ENCODE results near the gene MT1B.
"Not testable (repeated sequence)": the region's sequence is repeated elsewhere in the genome, so short reads cannot be mapped to it uniquely, and the experiment has no call there.

MT1B gene

GRCh38 chr16:56669005-56669839 lies 17.5 kb downstream of the MT1B start, which contains the start of gene MT1H:
TSS of gene MT1H (plus strand) at chr16:56669814. CDS start at chr16:56669885, 71 bp downstream.
- DNase-seq = no peak

- no peak for DNase-seq
Observed at GRCh38 chr16:56669840-56670619, 18.3 kb downstream of the MT1B start.

DNA sequence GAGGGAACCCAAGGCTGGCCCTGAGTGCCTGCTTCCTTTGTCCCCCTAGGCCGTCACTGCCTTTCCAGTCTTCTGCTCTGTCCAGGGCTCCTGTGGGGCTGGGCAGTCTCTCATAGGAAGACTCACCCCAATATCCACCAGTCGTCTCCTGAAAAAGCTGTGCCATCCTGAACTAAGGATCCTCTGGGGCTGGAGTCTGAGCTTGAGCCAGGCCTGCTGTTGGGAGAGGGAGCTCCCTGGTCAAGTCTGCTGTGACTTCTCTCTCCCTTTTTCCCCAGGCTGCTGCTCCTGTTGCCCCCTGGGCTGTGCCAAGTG lies 18.9 kb downstream of the MT1B start:
- DNase-seq = no peak

GRCh38 chr16:56671691-56672090 lies 20.0 kb downstream of the MT1B start:
- DNase-seq = not testable (repeated sequence)

GRCh38 chr16:56672171-56672570 lies 20.5 kb downstream of the MT1B start:
- not testable (repeated sequence) for DNase-seq

DNA sequence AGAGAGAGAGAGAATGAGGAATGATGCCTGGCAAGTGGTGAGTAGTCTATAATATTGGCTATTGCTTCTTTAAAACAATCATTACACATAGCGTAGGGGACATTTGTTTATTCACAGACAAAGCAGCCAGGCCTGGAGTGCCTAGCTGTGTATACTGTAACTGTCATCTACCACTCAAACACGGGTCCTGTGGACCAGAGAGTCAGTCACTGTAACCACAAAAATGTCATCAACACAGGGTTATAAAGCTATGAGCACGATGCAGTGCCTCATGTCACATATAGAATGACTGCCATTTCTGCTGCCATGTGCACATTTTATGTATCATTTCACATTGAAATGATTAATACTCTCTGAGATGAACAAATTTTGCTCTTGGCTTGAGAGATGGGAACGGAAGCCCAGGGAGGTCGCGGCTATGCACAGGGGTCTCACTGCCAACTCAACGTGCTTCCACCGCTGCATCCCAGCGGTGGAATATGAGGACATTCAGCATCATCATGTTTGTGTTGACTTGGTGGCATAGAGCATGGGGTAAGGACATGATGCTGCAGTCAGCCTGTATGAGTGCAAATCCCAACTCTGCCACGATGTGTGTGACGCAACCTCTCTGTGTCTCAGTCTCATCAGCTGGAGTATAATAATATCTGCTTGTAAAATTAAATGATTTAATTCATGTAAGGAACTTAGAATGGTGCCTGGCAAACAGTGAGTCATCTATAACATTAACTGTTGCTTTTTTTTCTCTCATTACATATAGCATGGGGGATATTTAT lies 21.3 kb downstream of the MT1B start:
- DNase-seq = no peak

GRCh38 chr16:56673921-56674320 lies 22.2 kb downstream of the MT1B start:
- DNase-seq = no peak

DNA sequence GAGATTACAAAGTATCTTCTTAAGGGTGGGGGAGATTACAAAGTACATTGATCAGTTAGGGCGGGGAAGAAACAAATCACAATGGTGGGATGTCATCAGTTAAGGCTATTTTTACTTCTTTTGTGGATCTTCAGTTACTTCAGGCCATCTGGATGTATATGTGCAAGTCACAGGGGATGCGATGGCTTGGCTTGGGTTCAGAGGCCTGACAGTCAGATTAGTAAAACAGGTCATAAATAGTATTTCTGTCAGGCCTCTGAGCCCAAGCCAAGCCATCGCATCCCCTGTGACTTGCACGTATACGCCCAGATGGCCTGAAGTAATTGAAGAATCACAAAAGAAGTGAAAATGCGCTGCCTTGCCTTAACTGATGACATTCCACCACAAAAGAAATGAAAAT lies 22.9 kb downstream of the MT1B start:
- not testable (repeated sequence) for DNase-seq

DNA sequence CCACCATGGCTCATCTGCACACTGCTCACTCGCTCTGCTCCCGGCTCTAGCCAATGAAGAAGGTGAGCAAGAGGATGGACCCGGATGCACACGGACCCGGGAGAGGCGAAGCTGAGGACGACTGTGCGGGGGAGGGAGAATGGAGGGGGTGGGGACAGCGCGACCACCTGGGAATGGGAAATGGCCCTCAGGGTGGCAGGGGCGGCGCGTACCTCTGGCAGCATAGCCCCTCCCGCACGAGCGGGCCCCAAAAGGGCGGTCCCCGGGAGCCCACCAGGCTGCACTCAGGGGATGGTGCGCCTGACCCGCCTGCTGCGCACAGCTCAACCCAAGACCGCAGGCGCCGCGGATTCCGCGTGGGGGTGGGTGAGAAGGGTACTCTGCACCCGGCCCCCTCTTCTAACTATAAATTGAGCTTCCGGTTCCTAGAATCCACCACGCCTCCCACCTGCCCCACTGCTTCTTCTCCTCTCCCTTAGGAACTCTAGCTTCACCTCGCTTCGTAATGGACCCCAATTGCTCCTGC lies 24.1 kb downstream of the MT1B start:
- DNase-seq = no peak

GRCh38 chr16:56677474-56677873 lies 25.8 kb downstream of the MT1B start:
- no peak for DNase-seq

DNA sequence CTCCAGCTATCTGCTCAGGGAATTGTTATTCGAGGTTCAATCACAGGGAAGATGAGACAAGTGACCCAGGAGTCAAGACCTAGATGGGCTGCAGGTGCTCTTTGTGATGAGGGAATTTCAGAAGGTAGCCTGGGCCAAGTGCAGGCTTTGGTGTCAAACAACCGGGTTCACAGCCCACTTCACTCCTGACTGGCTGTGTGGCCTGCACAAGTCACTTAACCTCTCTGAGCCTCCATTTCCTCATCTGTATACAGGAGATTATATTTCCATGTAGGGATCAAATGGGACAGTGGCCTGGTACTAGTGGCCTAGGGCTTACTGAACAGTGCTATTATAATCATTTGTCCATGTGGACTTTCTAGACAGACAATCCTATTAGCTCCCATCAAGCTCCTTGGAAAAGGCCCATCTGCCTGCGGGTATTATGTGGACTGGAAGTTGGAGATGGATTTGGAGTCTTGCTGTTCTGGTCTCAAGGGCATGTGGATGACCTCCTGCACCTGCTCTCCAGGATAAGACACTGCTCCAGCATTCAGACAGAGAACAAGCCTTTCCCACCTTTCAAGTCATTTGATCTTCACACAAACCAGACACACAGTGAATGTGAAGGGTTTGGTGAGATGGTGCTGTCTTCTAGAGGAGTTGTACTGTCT lies 27.5 kb downstream of the MT1B start:
- DNase-seq = no peak

DNA sequence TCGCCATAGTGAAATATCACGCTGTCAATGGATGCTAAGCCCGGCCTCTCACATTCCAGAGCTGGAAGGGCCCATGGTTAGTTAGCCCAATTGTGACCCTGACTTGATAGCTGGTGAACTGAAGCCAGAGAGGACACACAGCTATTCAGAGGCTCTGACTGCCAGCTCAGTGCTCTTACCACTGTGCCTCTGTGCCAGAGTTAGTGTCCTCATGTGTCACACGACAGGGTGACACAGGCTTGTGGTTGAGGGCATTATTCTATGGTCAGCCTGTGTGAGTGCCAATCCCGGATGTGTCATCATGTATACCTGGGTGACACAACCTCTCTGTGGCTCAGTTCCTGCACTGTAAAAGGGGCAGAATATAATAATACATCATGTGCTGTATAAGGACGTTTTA lies 28.1 kb downstream of the MT1B start:
- no peak for DNase-seq

GRCh38 chr16:56681939-56682702 lies 30.4 kb downstream of the MT1B start, which contains the start of gene MT1X:
TSS of gene MT1X (plus strand) at chr16:56682470. CDS start at chr16:56682541, 71 bp downstream.
- DNase-seq = peak; percentile 91

DNA sequence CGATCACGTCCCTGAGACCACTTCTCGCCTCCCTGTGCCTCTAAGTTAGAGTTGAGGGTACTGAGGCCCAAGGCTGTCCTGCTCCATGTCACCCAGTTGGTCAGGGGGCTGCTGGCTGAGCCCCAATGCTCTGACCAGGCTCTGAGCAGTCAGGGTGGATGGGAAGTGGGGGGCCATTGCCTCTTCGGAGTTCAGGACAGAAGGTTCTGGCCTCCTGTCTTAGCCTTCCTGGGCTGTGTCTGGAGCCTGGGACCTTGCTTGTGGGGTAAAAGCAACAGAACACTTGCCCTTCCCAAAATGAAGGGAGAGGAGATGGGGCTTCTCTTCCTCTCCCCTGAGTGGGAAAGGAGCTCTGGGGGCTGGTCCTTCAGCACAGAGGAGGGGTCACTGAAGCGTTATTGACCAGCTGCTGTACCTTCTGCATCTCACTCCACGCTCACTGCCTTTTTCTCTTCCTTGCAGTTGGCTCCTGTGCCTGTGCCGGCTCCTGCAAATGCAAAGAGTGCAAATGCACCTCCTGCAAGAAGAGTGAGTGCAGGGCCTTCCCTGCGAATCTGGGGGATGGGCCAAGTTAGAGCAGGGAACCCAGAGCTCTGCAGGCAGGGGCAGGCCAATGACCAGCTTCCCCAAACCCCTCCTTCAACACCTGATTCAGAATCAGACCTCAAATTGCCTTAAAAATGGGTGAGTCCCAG lies 31.2 kb downstream of the MT1B start:
- no peak for DNase-seq

DNA sequence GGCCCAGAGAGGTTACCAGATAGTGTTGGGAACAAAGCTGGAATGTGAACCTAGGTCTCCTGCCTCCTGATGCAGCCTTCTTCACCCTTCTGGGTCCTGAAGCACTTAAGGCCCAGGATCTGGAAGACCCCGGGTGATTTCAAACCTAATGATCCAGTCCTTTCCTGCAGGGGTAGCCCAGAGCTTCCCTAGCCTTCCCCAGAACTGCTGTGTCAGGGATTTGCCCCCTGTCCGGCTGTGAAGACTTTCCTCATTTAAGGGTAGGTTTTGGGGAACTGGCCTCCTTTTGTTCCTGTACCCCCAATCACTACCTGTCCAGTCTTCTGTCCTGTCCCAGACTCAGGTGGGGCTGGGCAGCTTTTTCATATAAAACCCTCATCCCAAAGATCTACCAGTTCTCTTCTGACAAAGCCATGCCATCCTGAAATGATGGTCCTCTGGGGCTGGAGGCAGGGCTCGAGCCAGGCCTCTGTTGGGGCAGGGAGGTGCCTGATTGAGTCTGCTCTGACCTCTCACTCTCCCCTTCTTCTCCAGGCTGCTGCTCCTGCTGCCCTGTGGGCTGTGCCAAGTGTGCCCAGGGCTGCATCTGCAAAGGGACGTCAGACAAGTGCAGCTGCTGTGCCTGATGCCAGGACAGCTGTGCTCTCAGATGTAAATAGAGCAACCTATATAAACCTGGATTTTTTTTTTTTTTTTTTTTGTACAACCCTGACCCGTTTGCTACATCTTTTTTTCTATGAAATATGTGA lies 31.9 kb downstream of the MT1B start:
- no peak for DNase-seq

- DNase-seq = no peak
Observed at GRCh38 chr16:56684256-56684925, 32.7 kb downstream of the MT1B start.

GRCh38 chr16:56684926-56685590 lies 33.4 kb downstream of the MT1B start:
- DNase-seq = no peak

- DNase-seq = no peak
Observed at GRCh38 chr16:56686758-56687157, 35.1 kb downstream of the MT1B start.

- no peak for DNase-seq
Observed at GRCh38 chr16:56688762-56689161, 37.1 kb downstream of the MT1B start.

All from retina (tissue), 1 donor.